Glomerular visceral epithelial cell (primary cell): ENCODE measurements around the gene TSHZ3.

Experiments used
- DNase-seq: peaks from one replicate; pipeline ENCODE4 v3.0.0-alpha.2; 2016; ENCODE audit errors: extremely low spot score

The TSHZ3 gene

GRCh38 chr19:31354799-31355664 lies 5.8 kb upstream of the TSHZ3 start:
- DNase-seq, result peak; percentile 27

- DNase-seq, result no peak
These were observed 5.1 kb upstream of the TSHZ3 start for GRCh38 chr19:31354316-31354715.

- DNase-seq, result no peak
These were observed 4.6 kb upstream of the TSHZ3 start for GRCh38 chr19:31353833-31354232.

- DNase-seq, result no peak
These were observed 3.8 kb upstream of the TSHZ3 start for GRCh38 chr19:31352782-31353651.

GRCh38 chr19:31352296-31352781 lies 3.1 kb upstream of the TSHZ3 start:
- DNase-seq, result no peak

GRCh38 chr19:31351855-31352195 lies 2.6 kb upstream of the TSHZ3 start:
- DNase-seq, result no peak

- peak; percentile 70 for DNase-seq
These were observed 2.0 kb upstream of the TSHZ3 start for GRCh38 chr19:31351056-31351854.

- DNase-seq, result peak; percentile 46
These were observed 1.4 kb upstream of the TSHZ3 start for GRCh38 chr19:31350693-31351055.

- DNase-seq, result peak; percentile 55
These were observed 927 bp upstream of the TSHZ3 start for GRCh38 chr19:31350033-31350692.

- DNase-seq, result peak; percentile 33
These were observed 616 bp downstream of the TSHZ3 start for GRCh38 chr19:31348481-31349159.

- DNase-seq, result no peak
These were observed 1.3 kb downstream of the TSHZ3 start for GRCh38 chr19:31347828-31348392.

GRCh38 chr19:31347354-31347753 lies 1.9 kb downstream of the TSHZ3 start:
- no peak for DNase-seq

GRCh38 chr19:31346184-31347059 lies 2.8 kb downstream of the TSHZ3 start:
- no peak for DNase-seq

- no peak for DNase-seq
These were observed 4.8 kb downstream of the TSHZ3 start for GRCh38 chr19:31344403-31344802.

- DNase-seq, result no peak
These were observed 6.3 kb downstream of the TSHZ3 start for GRCh38 chr19:31342926-31343325.

- DNase-seq, result no peak
These were observed 8.9 kb downstream of the TSHZ3 start for GRCh38 chr19:31340042-31341025.

GRCh38 chr19:31339411-31339810 lies 9.8 kb downstream of the TSHZ3 start:
- no peak for DNase-seq

- peak; percentile 37 for DNase-seq
These were observed 11.0 kb downstream of the TSHZ3 start for GRCh38 chr19:31338069-31338776.
